ENCODE data around the gene CFAP410.
"Not testable (repeated sequence)": the region's sequence is repeated elsewhere in the genome, so short reads cannot be mapped to it uniquely, and the experiment has no call there.

Gene CFAP410

DNA sequence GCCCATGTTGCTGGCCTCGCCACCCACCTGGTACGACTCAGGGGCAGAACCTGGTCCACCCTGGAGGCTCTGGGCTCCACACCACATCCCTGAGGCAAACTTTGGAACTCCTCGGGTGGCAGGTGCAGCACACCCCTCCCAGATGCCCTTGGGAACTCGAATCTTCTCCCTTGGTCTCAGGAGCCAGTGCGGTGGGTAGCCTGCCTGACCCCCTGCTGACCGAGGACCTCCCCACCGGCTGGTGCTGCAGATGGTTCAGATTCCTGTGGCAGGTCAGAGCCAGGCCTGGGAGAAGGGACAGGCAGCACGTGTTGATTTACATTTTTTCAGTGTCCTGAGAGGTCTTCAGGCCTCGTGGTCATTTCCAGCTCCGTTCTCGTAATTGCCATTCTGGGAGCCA, 6.3 kb upstream of the CFAP410 start:
- H4K20me1 ChIP-seq (ENCODE audit: control insufficient read depth, insufficient read depth, low read depth, low read length) = no peaks in the 10 kb centered on the region
- H3K79me2 ChIP-seq (ENCODE audit: control insufficient read depth, low read length) = no peaks in the 10 kb centered on the region
- H3K9me2 ChIP-seq (replicated peaks; ENCODE audit: control insufficient read depth, low read length) = no peaks in the 10 kb centered on the region
- H3K27ac ChIP-seq (ENCODE audit: low read depth, low read length) = no peak overlapping the region
- TF ChIP-seq CTCF (IDR thresholded peaks at IDR 0.05; ENCODE audit: low read depth, low read length, poor library complexity, severe bottlenecking) (no peak), EZH2phosphoT487 (IDR thresholded peaks at IDR 0.05; ENCODE audit: borderline replicate concordance, low read length) (no peak)
- no peaks in the 10 kb centered on the region for H3K9me3 ChIP-seq (ENCODE audit: control insufficient read depth, insufficient read depth, low read length)
- no peaks in the 10 kb centered on the region for H3F3A ChIP-seq (ENCODE audit: control insufficient read depth, insufficient read depth)
- no peaks in the 10 kb centered on the region for H3K36me3 ChIP-seq (ENCODE audit: control insufficient read depth, low read length)
- no peaks in the 10 kb centered on the region for H3K27me3 ChIP-seq (ENCODE audit: control insufficient read depth, low read length)
- no peak overlapping the region for H3K4me2 ChIP-seq (ENCODE audit: low read length)
- no peak overlapping the region for H3K4me3 ChIP-seq (ENCODE audit: low read length)
- peaks cover under 1% of the 10 kb centered on the region; the same call in 1 of the 2 replicates for H3K4me1 ChIP-seq (ENCODE audit: control insufficient read depth, low read length)

DNA sequence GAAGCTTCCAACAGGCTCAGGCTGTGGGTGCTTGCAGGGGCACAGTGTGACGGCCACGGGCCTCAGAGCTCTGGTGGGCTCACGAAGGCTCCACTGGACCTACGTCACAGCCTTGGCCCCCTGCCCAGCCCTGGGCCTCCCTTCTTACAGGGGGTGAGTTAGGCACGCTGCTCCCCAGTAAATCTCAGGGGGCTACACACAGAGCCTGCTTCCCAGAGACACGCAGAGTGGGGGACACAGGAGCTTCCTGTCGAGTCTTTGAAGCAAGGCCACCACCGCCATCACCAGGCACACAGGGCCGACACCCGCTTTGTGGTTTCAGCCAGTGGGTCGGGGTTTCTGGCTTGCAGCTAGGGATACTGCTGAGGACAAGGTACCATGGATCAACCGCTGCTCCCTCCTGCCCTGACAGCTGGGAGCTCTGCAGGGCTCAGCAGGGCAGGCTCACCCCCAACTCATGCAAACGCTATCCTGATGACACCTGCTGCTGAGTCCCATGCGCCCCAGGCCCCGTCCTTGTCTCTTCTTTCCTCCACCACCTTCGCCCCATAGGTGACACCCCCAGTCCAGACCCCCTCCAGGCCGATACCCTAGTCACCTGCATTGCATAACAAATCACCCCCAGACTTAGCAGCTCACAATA, 5.5 kb upstream of the CFAP410 start:
- H3K4me1 ChIP-seq (ENCODE audit: control insufficient read depth, low read length) = peaks cover 9% of the 10 kb centered on the region
- no peak overlapping the region for H3K27ac ChIP-seq (ENCODE audit: low read depth, low read length)
- no peaks in the 10 kb centered on the region for H3K9me3 ChIP-seq (ENCODE audit: control insufficient read depth, insufficient read depth, low read length)
- H3K9me2 ChIP-seq (replicated peaks; ENCODE audit: control insufficient read depth, low read length) = no peaks in the 10 kb centered on the region
- no peaks in the 10 kb centered on the region for H4K20me1 ChIP-seq (ENCODE audit: control insufficient read depth, insufficient read depth, low read depth, low read length)
- H3F3A ChIP-seq (ENCODE audit: control insufficient read depth, insufficient read depth) = 0 out of 2 replicates have a peak, but pooled peaks cover under 1% of the 10 kb centered on the region
- H3K27me3 ChIP-seq (ENCODE audit: control insufficient read depth, low read length) = no peaks in the 10 kb centered on the region
- H3K36me3 ChIP-seq (ENCODE audit: control insufficient read depth, low read length) = no peaks in the 10 kb centered on the region
- no peak overlapping the region for H3K4me3 ChIP-seq (ENCODE audit: low read length)
- TF ChIP-seq EZH2phosphoT487 (IDR thresholded peaks at IDR 0.05; ENCODE audit: borderline replicate concordance, low read length) (no peak), CTCF (IDR thresholded peaks at IDR 0.05; ENCODE audit: low read depth, low read length, poor library complexity, severe bottlenecking) (no peak)
- H3K79me2 ChIP-seq (ENCODE audit: control insufficient read depth, low read length) = no peaks in the 10 kb centered on the region
- no peak overlapping the region for H3K4me2 ChIP-seq (ENCODE audit: low read length)

- H3K9me3 ChIP-seq (ENCODE audit: control insufficient read depth, insufficient read depth, low read length); H3K4me2 ChIP-seq (ENCODE audit: low read length); H3K27ac ChIP-seq (ENCODE audit: low read depth, low read length); H3K4me3 ChIP-seq (ENCODE audit: low read length); H3K9me2 ChIP-seq (replicated peaks; ENCODE audit: control insufficient read depth, low read length); H3K27me3 ChIP-seq (ENCODE audit: control insufficient read depth, low read length); H3K79me2 ChIP-seq (ENCODE audit: control insufficient read depth, low read length); H3F3A ChIP-seq (ENCODE audit: control insufficient read depth, insufficient read depth); H3K36me3 ChIP-seq (ENCODE audit: control insufficient read depth, low read length); H4K20me1 ChIP-seq (ENCODE audit: control insufficient read depth, insufficient read depth, low read depth, low read length): not testable (repeated sequence)
- peaks cover 15% of the 10 kb centered on the region for H3K4me1 ChIP-seq (ENCODE audit: control insufficient read depth, low read length)
These were observed 3.8 kb upstream of the CFAP410 start for GRCh38 chr21:44342981-44343380.

GRCh38 chr21:44341726-44342458, 2.7 kb upstream of the CFAP410 start:
- not testable (repeated sequence) for H3K9me3 ChIP-seq (ENCODE audit: control insufficient read depth, insufficient read depth, low read length); H3K27ac ChIP-seq (ENCODE audit: low read depth, low read length); H3K36me3 ChIP-seq (ENCODE audit: control insufficient read depth, low read length); H3K27me3 ChIP-seq (ENCODE audit: control insufficient read depth, low read length); H3K79me2 ChIP-seq (ENCODE audit: control insufficient read depth, low read length); H3K4me2 ChIP-seq (ENCODE audit: low read length); H3K4me3 ChIP-seq (ENCODE audit: low read length); H3K9me2 ChIP-seq (replicated peaks; ENCODE audit: control insufficient read depth, low read length); H4K20me1 ChIP-seq (ENCODE audit: control insufficient read depth, insufficient read depth, low read depth, low read length)
- H3F3A ChIP-seq (ENCODE audit: control insufficient read depth, insufficient read depth) = peaks cover 17% of the 10 kb centered on the region
- H3K4me1 ChIP-seq (ENCODE audit: control insufficient read depth, low read length) = peaks cover 16% of the 10 kb centered on the region
